Measurements from ENCODE around the gene KCNK5. TPM values are rescaled to one million over a fixed set of nuclear protein-coding genes. Genes with fewer than 3 reads are reported as not detected.

The KCNK5 gene
- total and polyA plus RNA-seq, 4 donors: 6.0 to 22.0 (median 16.1) TPM

DNA sequence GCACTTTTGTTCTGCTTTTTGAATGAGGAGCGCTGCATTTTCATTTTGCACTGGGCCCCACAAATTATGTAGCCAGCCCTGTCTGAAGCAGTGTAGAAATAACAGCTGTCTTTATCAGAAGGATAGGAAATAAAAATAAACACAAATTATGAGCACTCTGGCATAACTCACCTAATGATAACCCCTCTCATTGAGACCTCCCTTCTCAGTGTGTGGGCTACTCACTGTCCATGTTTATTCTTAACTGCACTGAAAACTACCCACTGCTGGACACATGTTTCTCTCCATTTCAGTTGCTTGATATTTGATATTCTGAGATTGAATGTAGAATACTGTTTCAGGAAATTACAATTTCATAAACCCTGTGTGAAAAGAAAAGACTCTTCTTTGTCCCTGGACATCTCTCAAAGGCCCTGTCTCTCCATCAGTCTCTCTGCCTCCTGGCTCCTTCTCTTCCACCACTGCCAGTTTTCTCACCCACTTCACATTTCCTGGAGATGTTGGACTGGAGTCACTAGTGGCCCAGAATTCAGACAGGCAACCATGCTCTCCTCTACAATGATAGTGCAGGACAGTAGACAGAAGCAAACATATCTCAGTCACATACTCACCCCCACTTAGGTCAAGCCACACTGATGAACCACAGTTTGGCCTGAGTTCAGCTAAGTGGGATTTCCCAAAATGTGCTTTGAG lies 84.6 kb downstream of the KCNK5 start:
- Histone ChIP-seq H3K4me3 (no peak overlapping the region), H3K9me3 (ENCODE audit: control insufficient read depth in 4 of 4, insufficient read depth in 3 of 4, low read length in 3 of 4) (no peaks in the 10 kb centered on the region), H3K4me1 (ENCODE audit: control insufficient read depth in 5 of 5, insufficient read depth in 5 of 5, low read length in 5 of 5) (peaks cover 0 to 34% (median 6%) of the 10 kb centered on the region in 5 donors), H3K9ac (ENCODE audit: insufficient read depth in 1 of 2, low read length in 2 of 2) (no peak overlapping the region), H3K36me3 (ENCODE audit: control insufficient read depth in 4 of 4, insufficient read depth in 4 of 4, low read length in 4 of 4) (no peaks in the 10 kb centered on the region), H3K27me3 (ENCODE audit: control insufficient read depth in 3 of 3, insufficient read depth in 3 of 3, low read length in 2 of 3) (peaks cover 0 to 4% (median 0%) of the 10 kb centered on the region in 3 donors), H3K27ac (ENCODE audit: low read depth in 1 of 2, low read length in 1 of 2) (peak overlapping the region in 1 of 2 donors; percentile 27)
- 90 to 91% methylated on average over 1 of the region's 1 CpG for WGBS, 2 donors
- DNase-seq (peak in 2 of 3 donors; percentile 70 to 78), ATAC-seq (ENCODE audit: insufficient read depth, low FRiP score) (no peak)
- TF ChIP-seq, protein P1, sequence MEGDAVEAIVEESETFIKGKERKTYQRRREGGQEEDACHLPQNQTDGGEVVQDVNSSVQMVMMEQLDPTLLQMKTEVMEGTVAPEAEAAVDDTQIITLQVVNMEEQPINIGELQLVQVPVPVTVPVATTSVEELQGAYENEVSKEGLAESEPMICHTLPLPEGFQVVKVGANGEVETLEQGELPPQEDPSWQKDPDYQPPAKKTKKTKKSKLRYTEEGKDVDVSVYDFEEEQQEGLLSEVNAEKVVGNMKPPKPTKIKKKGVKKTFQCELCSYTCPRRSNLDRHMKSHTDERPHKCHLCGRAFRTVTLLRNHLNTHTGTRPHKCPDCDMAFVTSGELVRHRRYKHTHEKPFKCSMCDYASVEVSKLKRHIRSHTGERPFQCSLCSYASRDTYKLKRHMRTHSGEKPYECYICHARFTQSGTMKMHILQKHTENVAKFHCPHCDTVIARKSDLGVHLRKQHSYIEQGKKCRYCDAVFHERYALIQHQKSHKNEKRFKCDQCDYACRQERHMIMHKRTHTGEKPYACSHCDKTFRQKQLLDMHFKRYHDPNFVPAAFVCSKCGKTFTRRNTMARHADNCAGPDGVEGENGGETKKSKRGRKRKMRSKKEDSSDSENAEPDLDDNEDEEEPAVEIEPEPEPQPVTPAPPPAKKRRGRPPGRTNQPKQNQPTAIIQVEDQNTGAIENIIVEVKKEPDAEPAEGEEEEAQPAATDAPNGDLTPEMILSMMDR (IDR thresholded peaks at IDR 0.05; ENCODE audit: control extremely low read depth, extremely low read depth): no peak

DNA sequence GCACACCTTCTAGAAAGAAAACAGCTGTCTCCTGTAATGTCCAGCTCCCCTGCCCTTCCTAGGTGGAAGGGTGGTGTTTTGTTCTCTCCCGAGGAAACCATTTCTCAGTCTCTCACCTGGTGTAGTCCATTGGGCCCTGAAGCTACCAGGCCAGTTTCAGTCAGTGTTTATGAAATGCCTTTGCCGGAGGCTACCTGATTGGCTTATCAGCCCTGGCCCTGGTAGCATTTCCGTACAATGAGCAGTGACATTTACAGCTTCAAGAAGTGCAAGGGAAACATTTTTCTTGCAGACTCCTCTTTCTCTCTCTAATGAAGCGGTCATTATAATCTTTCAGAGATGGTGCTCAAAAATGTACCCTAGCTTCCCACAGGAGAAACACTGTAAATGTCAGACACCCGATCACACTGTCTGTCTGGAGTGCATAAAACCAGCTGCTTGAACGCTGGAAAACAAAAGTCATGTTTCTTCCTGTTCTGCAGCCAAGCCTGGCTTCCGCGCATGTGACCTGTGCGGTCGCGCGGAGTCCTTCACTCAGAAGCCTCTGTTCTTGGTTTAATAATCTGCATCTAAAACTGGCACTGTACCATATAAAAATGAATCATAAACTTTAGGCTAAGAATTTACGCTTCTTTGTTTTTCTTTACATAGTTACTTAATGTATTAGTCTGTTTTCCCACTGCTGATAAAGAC lies 85.9 kb downstream of the KCNK5 start:
- TF ChIP-seq, protein P1 (IDR thresholded peaks at IDR 0.05; ENCODE audit: control extremely low read depth, extremely low read depth): no peak
- H3K27me3 ChIP-seq (ENCODE audit: control insufficient read depth in 3 of 3, insufficient read depth in 3 of 3, low read length in 2 of 3): peaks cover 0 to 4% (median 0%) of the 10 kb centered on the region in 3 donors
- H3K9ac ChIP-seq (ENCODE audit: insufficient read depth in 1 of 2, low read length in 2 of 2): no peak overlapping the region
- no peak for ATAC-seq (ENCODE audit: insufficient read depth, low FRiP score)
- H3K36me3 ChIP-seq (ENCODE audit: control insufficient read depth in 4 of 4, insufficient read depth in 4 of 4, low read length in 4 of 4): no peaks in the 10 kb centered on the region
- 51 to 58% methylated on average over 13 of the region's 13 CpGs for WGBS, 2 donors
- H3K4me3 ChIP-seq: no peak overlapping the region
- no peak overlapping the region for H3K27ac ChIP-seq (ENCODE audit: low read depth in 1 of 2, low read length in 1 of 2)
- H3K9me3 ChIP-seq (ENCODE audit: control insufficient read depth in 4 of 4, insufficient read depth in 3 of 4, low read length in 3 of 4): no peaks in the 10 kb centered on the region
- peak; percentile 59 to 75 (median 68) for DNase-seq
- peaks cover 0 to 34% (median 6%) of the 10 kb centered on the region in 5 donors for H3K4me1 ChIP-seq (ENCODE audit: control insufficient read depth in 5 of 5, insufficient read depth in 5 of 5, low read length in 5 of 5)

DNA sequence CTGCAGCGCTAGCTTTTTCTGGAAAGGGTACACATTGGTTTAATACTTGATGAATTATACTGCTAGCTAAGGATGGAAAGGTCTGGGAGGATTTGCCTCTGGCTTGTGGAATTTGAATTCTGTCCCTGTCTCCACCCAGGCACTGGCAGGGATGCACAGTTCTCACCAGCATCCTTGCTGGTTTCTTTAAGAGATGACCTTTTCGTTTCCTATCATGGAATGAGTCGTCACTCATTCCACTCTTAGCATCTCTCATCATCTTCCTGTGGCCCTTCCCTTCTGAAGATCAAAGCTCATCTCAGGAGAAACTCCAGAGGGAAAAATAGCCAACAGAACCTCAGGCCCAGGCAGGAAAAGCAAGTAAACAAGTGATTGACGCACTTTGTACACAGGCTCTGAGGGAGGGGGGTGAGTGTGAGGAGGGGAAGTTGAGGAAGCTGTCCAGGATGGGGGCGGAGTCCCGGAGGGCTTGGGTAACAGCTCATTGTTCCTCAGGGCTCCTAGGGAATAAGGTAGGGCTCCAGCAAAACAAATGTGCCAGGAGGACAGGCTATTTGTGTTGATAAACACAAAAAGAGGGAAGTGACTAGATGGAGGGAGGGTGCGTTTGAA lies 88.6 kb downstream of the KCNK5 start:
- WGBS, 2 donors: 51 to 54% methylated on average over 6 to 7 of the region's 7 CpGs
- Histone ChIP-seq H3K9ac (ENCODE audit: insufficient read depth in 1 of 2, low read length in 2 of 2) (no peak overlapping the region), H3K9me3 (ENCODE audit: control insufficient read depth in 4 of 4, insufficient read depth in 3 of 4, low read length in 3 of 4) (peaks cover 0 to 4% (median 0%) of the 10 kb centered on the region in 4 donors), H3K27ac (ENCODE audit: low read depth in 1 of 2, low read length in 1 of 2) (no peak overlapping the region), H3K27me3 (ENCODE audit: control insufficient read depth in 3 of 3, insufficient read depth in 3 of 3, low read length in 2 of 3) (peaks cover 0 to 4% (median 0%) of the 10 kb centered on the region in 3 donors), H3K36me3 (ENCODE audit: control insufficient read depth in 4 of 4, insufficient read depth in 4 of 4, low read length in 4 of 4) (no peaks in the 10 kb centered on the region), H3K4me1 (ENCODE audit: control insufficient read depth in 5 of 5, insufficient read depth in 5 of 5, low read length in 5 of 5) (peaks cover 0 to 23% (median 4%) of the 10 kb centered on the region in 5 donors), H3K4me3 (no peak overlapping the region)
- TF ChIP-seq, protein P1 (IDR thresholded peaks at IDR 0.05; ENCODE audit: control extremely low read depth, extremely low read depth): no peak
- ATAC-seq (ENCODE audit: insufficient read depth, low FRiP score) (no peak), DNase-seq (no peak)

Other genes starting within 250 kb of the KCNK5 start
- gene GLP1R, start 180.7 kb downstream of the KCNK5 start, total RNA-seq: 1 to 10 TPM in 1 of 2 donors, under 1 TPM in 1; 0.18 to 1.3 TPM
- gene GLP1R, start 180.7 kb downstream of the KCNK5 start, polyA plus RNA-seq: under 1 TPM; 0.06 to 0.07 TPM
- 10 to 100 TPM; 15.4 to 17.5 TPM for gene SAYSD1, start 114.3 kb downstream of the KCNK5 start, total RNA-seq
- 10 to 100 TPM in 1 of 2 donors, 1 to 10 TPM in 1; 9.8 to 17.8 TPM for gene SAYSD1, start 114.3 kb downstream of the KCNK5 start, polyA plus RNA-seq
- gene KCNK17, start 84.9 kb upstream of the KCNK5 start, total RNA-seq: 1 to 10 TPM; 2.6 to 6.0 TPM
- 1 to 10 TPM; 2.9 to 4.0 TPM for gene KCNK17, start 84.9 kb upstream of the KCNK5 start, polyA plus RNA-seq
- gene KCNK16, start 93.2 kb upstream of the KCNK5 start, total RNA-seq: not detected
- gene KCNK16, start 93.2 kb upstream of the KCNK5 start, polyA plus RNA-seq: not detected